Islet of Langerhans (tissue), 1 donor: ENCODE results near the gene KDM4B.
"Not testable (repeated sequence)": the region's sequence is repeated elsewhere in the genome, so short reads cannot be mapped to it uniquely, and the experiment has no call there.

Experiments used
- FAIRE-seq: peaks from one replicate; lab custom pipeline; 2011; peaks lifted over from hg19 to GRCh38; lab: Jason Lieb, UNC

KDM4B gene

GRCh38 chr19:5181329-5181728 is 212.4 kb downstream of the KDM4B start:
- FAIRE-seq = no peak

- FAIRE-seq = no peak
Measured at GRCh38 chr19:5182751-5183150, 213.8 kb downstream of the KDM4B start.

GRCh38 chr19:5183616-5184015 is 214.7 kb downstream of the KDM4B start:
- FAIRE-seq = no peak

GRCh38 chr19:5184930-5185329 is 216.0 kb downstream of the KDM4B start:
- no peak for FAIRE-seq

GRCh38 chr19:5186293-5187050 is 217.6 kb downstream of the KDM4B start:
- no peak for FAIRE-seq

GRCh38 chr19:5188548-5189317 is 219.8 kb downstream of the KDM4B start:
- FAIRE-seq = no peak

- FAIRE-seq = no peak
Measured at GRCh38 chr19:5189318-5189607, 220.3 kb downstream of the KDM4B start.

GRCh38 chr19:5191091-5191490 is 222.2 kb downstream of the KDM4B start:
- no peak for FAIRE-seq

- FAIRE-seq = no peak
Measured at GRCh38 chr19:5192568-5192967, 223.7 kb downstream of the KDM4B start.

- no peak for FAIRE-seq
Measured at GRCh38 chr19:5193192-5193591, 224.3 kb downstream of the KDM4B start.

- no peak for FAIRE-seq
Measured at GRCh38 chr19:5194641-5195040, 225.7 kb downstream of the KDM4B start.

GRCh38 chr19:5195587-5195986 is 226.7 kb downstream of the KDM4B start:
- FAIRE-seq = not testable (repeated sequence)

GRCh38 chr19:5196832-5197231 is 227.9 kb downstream of the KDM4B start:
- no peak for FAIRE-seq

GRCh38 chr19:5200844-5201243 is 231.9 kb downstream of the KDM4B start:
- FAIRE-seq = no peak

GRCh38 chr19:5202553-5202952 is 233.6 kb downstream of the KDM4B start:
- FAIRE-seq = no peak
